Sigmoid colon (tissue), 4 donors: ENCODE measurements around the gene AKAP12.

Experiments used
- EP300 ChIP-seq, 4 donors: sonication (generic); formaldehyde crosslinking; IDR thresholded peaks; one replicate each; pipeline ENCODE4 v1.6.1; 2017; ENCODE audit warnings: antibody characterized with exemption in 4 of 4
- POLR2A ChIP-seq, 2 donors: fragments of 450-650 bp; IDR thresholded peaks; one replicate each; pipeline ENCODE4 v1.6.1; 2016; ENCODE audit warnings: antibody characterized with exemption in 2 of 2, mild to moderate bottlenecking in 2 of 2, moderate library complexity in 2 of 2
- POLR2AphosphoS5 ChIP-seq, 4 donors: sonication (generic); formaldehyde crosslinking; IDR thresholded peaks; one replicate each; pipeline ENCODE4 v1.6.1; 2017; ENCODE audit warnings: antibody characterized with exemption in 4 of 4
- TF ChIP-seq, protein P1 (sequence below), 4 experiments: fragments of 450-650 bp in 3 of 4; fragments of 200-600 bp in 1 of 4; IDR thresholded peaks; one replicate each; pipeline ENCODE4 v1.5.1; 2016 to 2019; ENCODE audit warnings: antibody characterized with exemption in 4 of 4, mild to moderate bottlenecking in 3 of 4, moderate library complexity in 2 of 4

DNA sequence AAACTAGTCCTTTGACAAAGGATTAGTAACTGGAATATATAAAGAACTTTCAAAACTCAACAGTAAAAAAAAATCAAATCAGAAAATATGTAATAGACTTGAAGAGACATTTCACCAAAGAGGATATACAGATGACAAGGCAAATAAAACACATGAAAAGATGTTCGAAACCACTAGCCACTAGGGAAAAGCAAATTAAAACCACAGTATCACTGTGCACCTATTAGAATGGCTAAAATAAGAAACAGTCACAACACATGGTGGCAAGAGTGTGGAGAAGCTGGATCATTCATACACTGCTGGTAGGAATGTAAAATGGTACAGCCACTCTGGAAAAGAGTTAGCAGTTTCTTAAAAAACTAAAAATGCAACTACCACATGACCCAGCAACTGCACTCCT, 136.7 kb downstream of the AKAP12 start:
- TF ChIP-seq, protein P1, sequence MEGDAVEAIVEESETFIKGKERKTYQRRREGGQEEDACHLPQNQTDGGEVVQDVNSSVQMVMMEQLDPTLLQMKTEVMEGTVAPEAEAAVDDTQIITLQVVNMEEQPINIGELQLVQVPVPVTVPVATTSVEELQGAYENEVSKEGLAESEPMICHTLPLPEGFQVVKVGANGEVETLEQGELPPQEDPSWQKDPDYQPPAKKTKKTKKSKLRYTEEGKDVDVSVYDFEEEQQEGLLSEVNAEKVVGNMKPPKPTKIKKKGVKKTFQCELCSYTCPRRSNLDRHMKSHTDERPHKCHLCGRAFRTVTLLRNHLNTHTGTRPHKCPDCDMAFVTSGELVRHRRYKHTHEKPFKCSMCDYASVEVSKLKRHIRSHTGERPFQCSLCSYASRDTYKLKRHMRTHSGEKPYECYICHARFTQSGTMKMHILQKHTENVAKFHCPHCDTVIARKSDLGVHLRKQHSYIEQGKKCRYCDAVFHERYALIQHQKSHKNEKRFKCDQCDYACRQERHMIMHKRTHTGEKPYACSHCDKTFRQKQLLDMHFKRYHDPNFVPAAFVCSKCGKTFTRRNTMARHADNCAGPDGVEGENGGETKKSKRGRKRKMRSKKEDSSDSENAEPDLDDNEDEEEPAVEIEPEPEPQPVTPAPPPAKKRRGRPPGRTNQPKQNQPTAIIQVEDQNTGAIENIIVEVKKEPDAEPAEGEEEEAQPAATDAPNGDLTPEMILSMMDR (IDR thresholded peaks at IDR 0.05) = no peak
- TF ChIP-seq POLR2A (IDR thresholded peaks at IDR 0.05) (no peak), EP300 (IDR thresholded peaks at IDR 0.05) (no peak), POLR2AphosphoS5 (IDR thresholded peaks at IDR 0.05) (no peak)
